Cortex of kidney (tissue), 1 donor: ENCODE measurements around the gene PHLPP1.
"Not testable (repeated sequence)": the region's sequence is repeated elsewhere in the genome, so short reads cannot be mapped to it uniquely, and the experiment has no call there.

Source experiments
- DNase-seq: peaks from one replicate; lab custom pipeline; 2025; lab: John Stamatoyannopoulos, UW

PHLPP1 gene

GRCh38 chr18:62894681-62895390 is 179.5 kb downstream of the PHLPP1 start:
- DNase-seq, result no peak

GRCh38 chr18:62897153-62897552 is 181.8 kb downstream of the PHLPP1 start:
- DNase-seq, result no peak

- DNase-seq, result no peak
Observed at GRCh38 chr18:62898359-62898758, 183.0 kb downstream of the PHLPP1 start.

- no peak for DNase-seq
Observed at GRCh38 chr18:62899534-62899933, 184.2 kb downstream of the PHLPP1 start.

- no peak for DNase-seq
Observed at GRCh38 chr18:62900132-62900883, 185.0 kb downstream of the PHLPP1 start.

GRCh38 chr18:62902776-62903175 is 187.4 kb downstream of the PHLPP1 start:
- DNase-seq, result no peak

GRCh38 chr18:62904396-62905285 is 189.3 kb downstream of the PHLPP1 start:
- no peak for DNase-seq

- no peak for DNase-seq
Observed at GRCh38 chr18:62912885-62913284, 197.5 kb downstream of the PHLPP1 start.

- not testable (repeated sequence) for DNase-seq
Observed at GRCh38 chr18:62913824-62914223, 198.5 kb downstream of the PHLPP1 start.

GRCh38 chr18:62914871-62915392 is 199.6 kb downstream of the PHLPP1 start:
- DNase-seq, result no peak

GRCh38 chr18:62918361-62918760 is 203.0 kb downstream of the PHLPP1 start:
- DNase-seq, result no peak

GRCh38 chr18:62919109-62919838 is 203.9 kb downstream of the PHLPP1 start:
- DNase-seq, result no peak

- no peak for DNase-seq
Observed at GRCh38 chr18:62925031-62925688, 209.8 kb downstream of the PHLPP1 start.

- DNase-seq, result no peak
Observed at GRCh38 chr18:62928326-62928725, 213.0 kb downstream of the PHLPP1 start.

GRCh38 chr18:62933261-62933887 is 218.0 kb downstream of the PHLPP1 start:
- DNase-seq, result no peak

GRCh38 chr18:62935994-62936393 is 220.7 kb downstream of the PHLPP1 start:
- no peak for DNase-seq

GRCh38 chr18:62937065-62937464 is 221.7 kb downstream of the PHLPP1 start:
- DNase-seq, result no peak

- DNase-seq, result no peak
Observed at GRCh38 chr18:62938006-62938405, 222.7 kb downstream of the PHLPP1 start.

- DNase-seq, result no peak
Observed at GRCh38 chr18:62938487-62938886, 223.1 kb downstream of the PHLPP1 start.

GRCh38 chr18:62939433-62939832 is 224.1 kb downstream of the PHLPP1 start:
- DNase-seq, result no peak
